Gastroesophageal sphincter (tissue), 3 donors: ENCODE measurements around the gene MAGI3.

ENCODE experiments used
- CTCF ChIP-seq, 4 experiments: fragments of 200-600 bp in 2 of 4; fragments of 450-650 bp in 2 of 4; sonication (generic) in 1 of 4; IDR thresholded peaks; one replicate each; pipeline ENCODE4 v1.5.1; 2017 to 2019; ENCODE audit warnings: antibody characterized with exemption in 4 of 4, mild to moderate bottlenecking in 2 of 4, moderate library complexity in 2 of 4
- POLR2A ChIP-seq, 2 donors: fragments of 450-650 bp; IDR thresholded peaks; one replicate each; pipeline ENCODE4 v1.6.1; 2017; ENCODE audit warnings: antibody characterized with exemption in 2 of 2, mild to moderate bottlenecking in 2 of 2, moderate library complexity in 1 of 2
- POLR2AphosphoS5 ChIP-seq: sonication (generic); formaldehyde crosslinking; IDR thresholded peaks from one replicate; pipeline ENCODE4 v1.6.1; 2017; ENCODE audit warnings: antibody characterized with exemption

GRCh38 chr1:113672491-113672890 is 282.2 kb downstream of the MAGI3 start:
- TF ChIP-seq POLR2AphosphoS5, result no peak
- no peak for TF ChIP-seq CTCF (IDR thresholded peaks at IDR 0.05)
- no peak for TF ChIP-seq POLR2A (IDR thresholded peaks at IDR 0.05)
